Muscle of arm (tissue), 12 donors: ENCODE measurements around the gene PPP1R3G. TPM values are rescaled to one million over a fixed set of nuclear protein-coding genes. Genes with fewer than 3 reads are reported as not detected.

Source experiments
- DNase-seq: peaks from one replicate; pipeline ENCODE4 v3.0.0-alpha.2; 2013
- polyA plus RNA-seq, 12 donors: library from polyadenylated mRNA; unstranded; fragments of 120-200 nt; gene quantifications; one replicate each; pipeline ENCODE4 v1.2.1, GENCODE V29; 2013; ENCODE audit not compliant: insufficient read length in 12 of 12

Gene PPP1R3G
- polyA plus RNA-seq, 12 donors: 1.2 to 3.4 (median 1.8) TPM; not detected in 1

- DNase-seq: no peak
Measured at GRCh38 chr6:5091210-5092069, 6.3 kb downstream of the PPP1R3G start.

GRCh38 chr6:5093231-5094015 lies 8.3 kb downstream of the PPP1R3G start:
- no peak for DNase-seq

- DNase-seq: no peak
Measured at GRCh38 chr6:5094327-5094726, 9.2 kb downstream of the PPP1R3G start.

- no peak for DNase-seq
Measured at GRCh38 chr6:5095236-5095635, 10.1 kb downstream of the PPP1R3G start.

- DNase-seq: no peak
Measured at GRCh38 chr6:5096482-5096881, 11.3 kb downstream of the PPP1R3G start.

GRCh38 chr6:5098501-5099270 lies 13.5 kb downstream of the PPP1R3G start:
- no peak for DNase-seq

GRCh38 chr6:5099537-5099936 lies 14.4 kb downstream of the PPP1R3G start:
- no peak for DNase-seq

GRCh38 chr6:5100806-5101205 lies 15.7 kb downstream of the PPP1R3G start:
- no peak for DNase-seq

- DNase-seq: no peak
Measured at GRCh38 chr6:5102267-5102970, 17.3 kb downstream of the PPP1R3G start.

GRCh38 chr6:5103250-5103649 lies 18.1 kb downstream of the PPP1R3G start:
- DNase-seq: no peak

- no peak for DNase-seq
Measured at GRCh38 chr6:5104667-5105066, 19.5 kb downstream of the PPP1R3G start.

GRCh38 chr6:5105146-5105545 lies 20.0 kb downstream of the PPP1R3G start:
- no peak for DNase-seq

GRCh38 chr6:5107341-5107740 lies 22.2 kb downstream of the PPP1R3G start:
- DNase-seq: no peak

- DNase-seq: no peak
Measured at GRCh38 chr6:5108068-5108467, 22.9 kb downstream of the PPP1R3G start.

- DNase-seq: no peak
Measured at GRCh38 chr6:5108536-5109150, 23.5 kb downstream of the PPP1R3G start.

- DNase-seq: no peak
Measured at GRCh38 chr6:5109436-5109835, 24.3 kb downstream of the PPP1R3G start.

GRCh38 chr6:5110246-5110645 lies 25.1 kb downstream of the PPP1R3G start:
- no peak for DNase-seq

GRCh38 chr6:5111626-5112025 lies 26.5 kb downstream of the PPP1R3G start:
- no peak for DNase-seq

- DNase-seq: no peak
Measured at GRCh38 chr6:5112066-5112799, 27.1 kb downstream of the PPP1R3G start.

GRCh38 chr6:5113096-5113495 lies 28.0 kb downstream of the PPP1R3G start:
- no peak for DNase-seq
